A549 treated with RU486 at 1 μM for 4 hours (cell line): Measurements from ENCODE around the gene TLE3. TPM values are rescaled to one million over a fixed set of nuclear protein-coding genes. Genes with fewer than 3 reads are reported as not detected.

Experiments
- total RNA-seq: library from RNA; stranded (reverse); fragments of 200-300 nt; extraction: Qiagen RNA extraction; gene quantifications from 5 replicates; pipeline ENCODE4 v1.2.3, GENCODE V29; 2022; ENCODE audit warnings: low read depth

TLE3 gene
- 15.8 to 19.8 TPM (median 16.2 TPM) in 5 replicates for total RNA-seq

GRCh38 chr15:70097321-70098152 lies at the start of gene TLE3:
TLE3 (minus strand) TSS chr15:70097917; CDS start chr15:70096798, 1,119 bp downstream.

